ENCODE data around the gene CFB.

GRCh38 chr6:31948306-31948705 is 2.4 kb downstream of the CFB start:
- TF ChIP-seq CTCF (optimal IDR thresholded peaks at IDR 0.05 in 1 of 3, IDR thresholded peaks at IDR 0.05 in 1 of 3, conservative IDR thresholded peaks at IDR 0.05 in 1 of 3; ENCODE audit: extremely low read depth in 1 of 3, insufficient read depth in 2 of 3, low read length in 3 of 3) (no peak), EZH2 (IDR thresholded peaks at IDR 0.05; ENCODE audit: low read length) (no peak)
